GM23338 (cell line): ENCODE data around the gene HRAS. TPM values are rescaled to one million over a fixed set of nuclear protein-coding genes. Genes with fewer than 3 reads are reported as not detected.

Experiments used
- ATAC-seq: fragments of 200-7000 bp; cut with Tn5 transposase; 3 replicates; pipeline ENCODE4 v1.9.1; 2020
- DNase-seq: peaks from one replicate; pipeline ENCODE4 v3.0.0-alpha.2; 2015; ENCODE audit warnings: low spot score
- H2AFZ ChIP-seq: fragments of 200-600 bp; sonication (generic); 2 replicates; pipeline ENCODE4 v1.8.0; 2016; ENCODE audit warnings: antibody characterized with exemption, mild to moderate bottlenecking, moderate library complexity
- H3F3A ChIP-seq: fragments of 200-600 bp; sonication (generic); replicated peaks from 2 replicates; pipeline ENCODE4 v1.8.0; 2017; ENCODE audit warnings: antibody characterized with exemption, mixed run types, low read depth
- H3K27ac ChIP-seq: fragments of 200-600 bp; sonication (generic); 2 replicates; pipeline ENCODE4 v1.6.1; 2016; ENCODE audit warnings: low read depth
- H3K27me3 ChIP-seq: fragments of 200-600 bp; sonication (generic); 2 replicates; pipeline ENCODE4 v1.8.0; 2016; ENCODE audit warnings: mild to moderate bottlenecking, mixed run types, moderate library complexity; ENCODE audit not compliant: insufficient read depth
- H3K36me3 ChIP-seq: fragments of 200-600 bp; sonication (generic); 2 replicates; pipeline ENCODE4 v1.8.0; 2016; ENCODE audit warnings: mild to moderate bottlenecking; ENCODE audit not compliant: insufficient read depth
- H3K4me1 ChIP-seq: fragments of 200-600 bp; sonication (generic); 2 replicates; pipeline ENCODE4 v1.8.0; 2016; ENCODE audit warnings: mild to moderate bottlenecking, moderate library complexity; ENCODE audit not compliant: insufficient read depth
- H3K4me2 ChIP-seq: fragments of 200-600 bp; sonication (generic); 2 replicates; pipeline ENCODE4 v1.7.1; 2017; ENCODE audit warnings: mixed run types
- H3K4me3 ChIP-seq: fragments of 200-600 bp; sonication (generic); 2 replicates; pipeline ENCODE4 v1.6.1; 2016; ENCODE audit warnings: mixed run types
- H3K79me2 ChIP-seq: fragments of 200-600 bp; sonication (generic); replicated peaks from 2 replicates; pipeline ENCODE4 v1.8.0; 2017; ENCODE audit warnings: mild to moderate bottlenecking; ENCODE audit not compliant: insufficient read depth
- H3K9me2 ChIP-seq: fragments of 200-600 bp; sonication (generic); 2 replicates; pipeline ENCODE4 v1.8.0; 2017; ENCODE audit not compliant: insufficient read depth
- H4K20me1 ChIP-seq: fragments of 200-600 bp; sonication (generic); replicated peaks from 2 replicates; pipeline ENCODE4 v1.8.0; 2017; ENCODE audit warnings: mild to moderate bottlenecking; ENCODE audit not compliant: insufficient read depth
- H3K27ac Mint-ChIP-seq: 2 replicates; pipeline ENCODE4 v1.8.0; 2020; ENCODE audit warnings: inconsistent platforms, mild to moderate bottlenecking, moderate library complexity, mixed read lengths
- H3K27me3 Mint-ChIP-seq: 3 replicates; pipeline ENCODE4 v1.8.0; 2022; ENCODE audit warnings: low read depth, mild to moderate bottlenecking, moderate library complexity, mixed read lengths, inconsistent platforms; ENCODE audit not compliant: insufficient read depth, poor library complexity
- H3K36me3 Mint-ChIP-seq: 3 replicates; pipeline ENCODE4 v1.8.0; 2021; ENCODE audit warnings: low read depth, mild to moderate bottlenecking, inconsistent platforms, moderate library complexity, mixed read lengths
- H3K4me1 Mint-ChIP-seq: 3 replicates; pipeline ENCODE4 v1.8.0; 2020; ENCODE audit warnings: mild to moderate bottlenecking, inconsistent platforms, mixed read lengths
- H3K4me3 Mint-ChIP-seq: 3 replicates; pipeline ENCODE4 v1.8.0; 2021; ENCODE audit warnings: moderate library complexity, mild to moderate bottlenecking, inconsistent platforms, mixed read lengths
- H3K9me3 Mint-ChIP-seq: 3 replicates; pipeline ENCODE4 v1.8.0; 2020; ENCODE audit warnings: moderate library complexity, mild to moderate bottlenecking, inconsistent platforms, mixed read lengths
- ETS1 ChIP-seq: IDR thresholded peaks from 2 replicates; pipeline ENCODE4 v1.6.1; 2016; ENCODE audit warnings: antibody characterized with exemption
- EZH2phosphoT487 ChIP-seq: fragments of 200-600 bp; sonication (generic); IDR thresholded peaks from one replicate; pipeline ENCODE4 v1.8.1; 2018; ENCODE audit warnings: antibody characterized with exemption; ENCODE audit not compliant: unreplicated experiment
- JUNB ChIP-seq: IDR thresholded peaks from one replicate; pipeline ENCODE4 v1.6.1; 2016; ENCODE audit warnings: antibody characterized with exemption; ENCODE audit not compliant: unreplicated experiment
- POLR2AphosphoS5 ChIP-seq: IDR thresholded peaks from 2 replicates; pipeline ENCODE4 v1.6.1; 2016; ENCODE audit warnings: antibody characterized with exemption, low read depth
- STAT1 ChIP-seq: IDR thresholded peaks from one replicate; pipeline ENCODE4 v1.6.1; 2016; ENCODE audit warnings: antibody characterized with exemption; ENCODE audit not compliant: unreplicated experiment
- ZNF331 ChIP-seq: fragments of 250-450 bp; sonication (Bioruptor Pico); IDR thresholded peaks from 2 replicates; pipeline ENCODE4 v1.5.0; 2020; ENCODE audit warnings: low read depth, mild to moderate bottlenecking, moderate library complexity
- polyA plus RNA-seq: library from polyadenylated mRNA; unstranded; fragments of >200 nt; fragmentation: Nextera tagmentation; extraction: Ambion mirVana; gene quantifications from 2 replicates; pipeline ENCODE4 v1.2.1, GENCODE V29; 2016
- total RNA-seq: library from RNA; depleted of rRNA; stranded (reverse); fragments of >200 nt; shearing (Covaris generic); gene quantifications from 2 replicates; pipeline ENCODE4 v1.2.3, GENCODE V29; 2014
- TF ChIP-seq, protein P1 (sequence below): fragments of 250-450 bp; sonication (Bioruptor Pico); IDR thresholded peaks from 2 replicates; pipeline ENCODE4 v1.5.0; 2020; ENCODE audit warnings: mild to moderate bottlenecking, moderate library complexity
- TF ChIP-seq, protein P2 (sequence below), 2 experiments: fragments of 200-600 bp in 1 of 2; sonication (generic) in 1 of 2; conservative IDR thresholded peaks; 2 replicates each; pipeline versions ENCODE4 v1.5.1 to v1.6.1; 2016 to 2017; ENCODE audit warnings: antibody characterized with exemption in 2 of 2, low read depth in 2 of 2, mild to moderate bottlenecking in 2 of 2, moderate library complexity in 1 of 2

HRAS gene
- total and polyA plus RNA-seq, 2 experiments from 2014 or later, result 37.9 to 48.7 TPM

DNA sequence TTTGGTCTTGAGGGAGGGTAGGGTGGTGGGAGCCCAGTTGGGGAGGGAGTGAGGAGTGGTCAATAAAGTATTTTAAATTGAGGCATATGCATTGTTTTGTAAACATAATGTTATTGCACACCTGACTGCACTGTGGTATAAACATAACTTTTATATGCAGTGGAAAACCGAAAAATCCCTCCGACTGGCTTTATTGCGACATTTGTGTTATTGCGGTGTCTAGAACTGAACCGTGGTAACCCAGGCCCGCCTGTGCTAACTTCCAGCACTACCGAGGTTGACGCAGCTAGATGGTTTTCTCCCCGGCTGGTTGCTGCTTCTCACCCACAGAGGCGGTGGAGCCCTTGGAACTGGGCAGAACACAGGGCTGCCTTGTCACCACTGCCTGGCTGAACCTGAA, 20.8 kb downstream of the HRAS start (continued):
- TF ChIP-seq, protein P1, sequence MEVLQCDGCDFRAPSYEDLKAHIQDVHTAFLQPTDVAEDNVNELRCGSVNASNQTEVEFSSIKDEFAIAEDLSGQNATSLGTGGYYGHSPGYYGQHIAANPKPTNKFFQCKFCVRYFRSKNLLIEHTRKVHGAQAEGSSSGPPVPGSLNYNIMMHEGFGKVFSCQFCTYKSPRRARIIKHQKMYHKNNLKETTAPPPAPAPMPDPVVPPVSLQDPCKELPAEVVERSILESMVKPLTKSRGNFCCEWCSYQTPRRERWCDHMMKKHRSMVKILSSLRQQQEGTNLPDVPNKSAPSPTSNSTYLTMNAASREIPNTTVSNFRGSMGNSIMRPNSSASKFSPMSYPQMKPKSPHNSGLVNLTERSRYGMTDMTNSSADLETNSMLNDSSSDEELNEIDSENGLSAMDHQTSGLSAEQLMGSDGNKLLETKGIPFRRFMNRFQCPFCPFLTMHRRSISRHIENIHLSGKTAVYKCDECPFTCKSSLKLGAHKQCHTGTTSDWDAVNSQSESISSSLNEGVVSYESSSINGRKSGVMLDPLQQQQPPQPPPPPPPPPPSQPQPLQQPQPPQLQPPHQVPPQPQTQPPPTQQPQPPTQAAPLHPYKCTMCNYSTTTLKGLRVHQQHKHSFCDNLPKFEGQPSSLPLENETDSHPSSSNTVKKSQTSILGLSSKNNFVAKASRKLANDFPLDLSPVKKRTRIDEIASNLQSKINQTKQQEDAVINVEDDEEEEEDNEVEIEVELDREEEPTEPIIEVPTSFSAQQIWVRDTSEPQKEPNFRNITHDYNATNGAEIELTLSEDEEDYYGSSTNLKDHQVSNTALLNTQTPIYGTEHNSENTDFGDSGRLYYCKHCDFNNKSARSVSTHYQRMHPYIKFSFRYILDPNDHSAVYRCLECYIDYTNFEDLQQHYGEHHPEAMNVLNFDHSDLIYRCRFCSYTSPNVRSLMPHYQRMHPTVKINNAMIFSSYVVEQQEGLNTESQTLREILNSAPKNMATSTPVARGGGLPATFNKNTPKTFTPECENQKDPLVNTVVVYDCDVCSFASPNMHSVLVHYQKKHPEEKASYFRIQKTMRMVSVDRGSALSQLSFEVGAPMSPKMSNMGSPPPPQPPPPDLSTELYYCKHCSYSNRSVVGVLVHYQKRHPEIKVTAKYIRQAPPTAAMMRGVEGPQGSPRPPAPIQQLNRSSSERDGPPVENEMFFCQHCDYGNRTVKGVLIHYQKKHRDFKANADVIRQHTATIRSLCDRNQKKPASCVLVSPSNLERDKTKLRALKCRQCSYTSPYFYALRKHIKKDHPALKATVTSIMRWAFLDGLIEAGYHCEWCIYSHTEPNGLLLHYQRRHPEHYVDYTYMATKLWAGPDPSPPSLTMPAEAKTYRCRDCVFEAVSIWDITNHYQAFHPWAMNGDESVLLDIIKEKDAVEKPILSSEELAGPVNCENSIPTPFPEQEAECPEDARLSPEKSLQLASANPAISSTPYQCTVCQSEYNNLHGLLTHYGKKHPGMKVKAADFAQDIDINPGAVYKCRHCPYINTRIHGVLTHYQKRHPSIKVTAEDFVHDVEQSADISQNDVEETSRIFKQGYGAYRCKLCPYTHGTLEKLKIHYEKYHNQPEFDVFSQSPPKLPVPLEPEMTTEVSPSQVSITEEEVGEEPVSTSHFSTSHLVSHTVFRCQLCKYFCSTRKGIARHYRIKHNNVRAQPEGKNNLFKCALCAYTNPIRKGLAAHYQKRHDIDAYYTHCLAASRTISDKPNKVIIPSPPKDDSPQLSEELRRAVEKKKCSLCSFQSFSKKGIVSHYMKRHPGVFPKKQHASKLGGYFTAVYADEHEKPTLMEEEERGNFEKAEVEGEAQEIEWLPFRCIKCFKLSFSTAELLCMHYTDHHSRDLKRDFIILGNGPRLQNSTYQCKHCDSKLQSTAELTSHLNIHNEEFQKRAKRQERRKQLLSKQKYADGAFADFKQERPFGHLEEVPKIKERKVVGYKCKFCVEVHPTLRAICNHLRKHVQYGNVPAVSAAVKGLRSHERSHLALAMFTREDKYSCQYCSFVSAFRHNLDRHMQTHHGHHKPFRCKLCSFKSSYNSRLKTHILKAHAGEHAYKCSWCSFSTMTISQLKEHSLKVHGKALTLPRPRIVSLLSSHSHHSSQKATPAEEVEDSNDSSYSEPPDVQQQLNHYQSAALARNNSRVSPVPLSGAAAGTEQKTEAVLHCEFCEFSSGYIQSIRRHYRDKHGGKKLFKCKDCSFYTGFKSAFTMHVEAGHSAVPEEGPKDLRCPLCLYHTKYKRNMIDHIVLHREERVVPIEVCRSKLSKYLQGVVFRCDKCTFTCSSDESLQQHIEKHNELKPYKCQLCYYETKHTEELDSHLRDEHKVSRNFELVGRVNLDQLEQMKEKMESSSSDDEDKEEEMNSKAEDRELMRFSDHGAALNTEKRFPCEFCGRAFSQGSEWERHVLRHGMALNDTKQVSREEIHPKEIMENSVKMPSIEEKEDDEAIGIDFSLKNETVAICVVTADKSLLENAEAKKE (CRISPR knock-in tag), result no peak
- TF ChIP-seq STAT1, result no peak
- TF ChIP-seq, protein P2, sequence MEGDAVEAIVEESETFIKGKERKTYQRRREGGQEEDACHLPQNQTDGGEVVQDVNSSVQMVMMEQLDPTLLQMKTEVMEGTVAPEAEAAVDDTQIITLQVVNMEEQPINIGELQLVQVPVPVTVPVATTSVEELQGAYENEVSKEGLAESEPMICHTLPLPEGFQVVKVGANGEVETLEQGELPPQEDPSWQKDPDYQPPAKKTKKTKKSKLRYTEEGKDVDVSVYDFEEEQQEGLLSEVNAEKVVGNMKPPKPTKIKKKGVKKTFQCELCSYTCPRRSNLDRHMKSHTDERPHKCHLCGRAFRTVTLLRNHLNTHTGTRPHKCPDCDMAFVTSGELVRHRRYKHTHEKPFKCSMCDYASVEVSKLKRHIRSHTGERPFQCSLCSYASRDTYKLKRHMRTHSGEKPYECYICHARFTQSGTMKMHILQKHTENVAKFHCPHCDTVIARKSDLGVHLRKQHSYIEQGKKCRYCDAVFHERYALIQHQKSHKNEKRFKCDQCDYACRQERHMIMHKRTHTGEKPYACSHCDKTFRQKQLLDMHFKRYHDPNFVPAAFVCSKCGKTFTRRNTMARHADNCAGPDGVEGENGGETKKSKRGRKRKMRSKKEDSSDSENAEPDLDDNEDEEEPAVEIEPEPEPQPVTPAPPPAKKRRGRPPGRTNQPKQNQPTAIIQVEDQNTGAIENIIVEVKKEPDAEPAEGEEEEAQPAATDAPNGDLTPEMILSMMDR (conservative IDR thresholded peaks at IDR 0.05; ENCODE audit: low read depth in 2 of 2), result no peak
- no peak for TF ChIP-seq ZNF331 (CRISPR knock-in tag)
- TF ChIP-seq JUNB, result no peak
- no peak for TF ChIP-seq POLR2AphosphoS5

GRCh38 chr11:512761-513595, 22.4 kb downstream of the HRAS start:
- Histone ChIP-seq H3K27ac (no peak overlapping the region), H3K36me3 (no peaks in the 10 kb centered on the region), H3K79me2 (no peaks in the 10 kb centered on the region), H3K4me2 (no peak overlapping the region), H3K27me3 (no peaks in the 10 kb centered on the region), H4K20me1 (no peaks in the 10 kb centered on the region; the same call in 1 of the 2 replicates), H3K9me2 (no peaks in the 10 kb centered on the region), H3F3A (peaks cover 8% of the 10 kb centered on the region; the same call in 1 of the 2 replicates), H3K4me1 (no peaks in the 10 kb centered on the region), H2AFZ (no peak overlapping the region), H3K4me3 (no peak overlapping the region)
- DNase-seq (no peak), ATAC-seq (no peak)
- TF ChIP-seq EZH2phosphoT487, result no peak
- TF ChIP-seq ETS1, result no peak
- no peak overlapping the region for H3K4me3 Mint-ChIP-seq
- peaks cover 8% of the 10 kb centered on the region for H3K27me3 Mint-ChIP-seq
- H3K36me3 Mint-ChIP-seq, result peaks cover 46% of the 10 kb centered on the region
- no peaks in the 10 kb centered on the region for H3K4me1 Mint-ChIP-seq
- H3K27ac Mint-ChIP-seq, result no peak overlapping the region
- peaks cover 20% of the 10 kb centered on the region for H3K9me3 Mint-ChIP-seq
